Upper lobe of right lung (tissue), 1 donor: ENCODE measurements around the gene PTF1A. TPM values are rescaled to one million over a fixed set of nuclear protein-coding genes. Genes with fewer than 3 reads are reported as not detected.

Experiments used
- ATAC-seq: fragments of 200-7000 bp; cut with Tn5 transposase; one replicate; pipeline ENCODE4 v1.9.1; 2020; ENCODE audit warnings: mild to moderate bottlenecking, moderate library complexity
- DNase-seq: peaks from one replicate; pipeline ENCODE4 v3.0.0-alpha.2; 2020
- H3K27ac ChIP-seq: fragments of 200-600 bp; one replicate; pipeline ENCODE4 v1.8.0; 2022
- H3K27me3 ChIP-seq: fragments of 200-600 bp; one replicate; pipeline ENCODE4 v1.8.0; 2022; ENCODE audit warnings: mild to moderate bottlenecking
- H3K36me3 ChIP-seq: fragments of 200-600 bp; one replicate; pipeline ENCODE4 v1.8.0; 2022
- H3K4me1 ChIP-seq: fragments of 200-600 bp; one replicate; pipeline ENCODE4 v1.8.0; 2022
- H3K4me3 ChIP-seq: fragments of 200-600 bp; one replicate; pipeline ENCODE4 v1.8.0; 2022; ENCODE audit warnings: mild to moderate bottlenecking
- H3K9me3 ChIP-seq: fragments of 200-600 bp; one replicate; pipeline ENCODE4 v1.8.0; 2022
- intact Hi-C: fragments of 100-400 bp; cut with DNase I; formaldehyde crosslinking; loops from one replicate; pipeline ENCODE4 v1.11.0; 2022
- total RNA-seq: library from RNA; stranded (reverse); fragmentation: NEBNext Ultra II Directional; extraction: Animal tissue kit (Norgen Biotek cat#: 25700); gene quantifications from one replicate; pipeline ENCODE4 v1.2.1, GENCODE V29; 2021
- TF ChIP-seq, protein P1 (sequence below): fragments of 200-600 bp; IDR thresholded peaks from one replicate; pipeline ENCODE4 v1.8.0; 2022; ENCODE audit warnings: antibody characterized with exemption
- donor health status: DM: no; HTN: yes; CAD: no; lungs with severe emphysema.

The PTF1A gene
- total RNA-seq, 1 donor from 2014 or later, result not detected

DNA sequence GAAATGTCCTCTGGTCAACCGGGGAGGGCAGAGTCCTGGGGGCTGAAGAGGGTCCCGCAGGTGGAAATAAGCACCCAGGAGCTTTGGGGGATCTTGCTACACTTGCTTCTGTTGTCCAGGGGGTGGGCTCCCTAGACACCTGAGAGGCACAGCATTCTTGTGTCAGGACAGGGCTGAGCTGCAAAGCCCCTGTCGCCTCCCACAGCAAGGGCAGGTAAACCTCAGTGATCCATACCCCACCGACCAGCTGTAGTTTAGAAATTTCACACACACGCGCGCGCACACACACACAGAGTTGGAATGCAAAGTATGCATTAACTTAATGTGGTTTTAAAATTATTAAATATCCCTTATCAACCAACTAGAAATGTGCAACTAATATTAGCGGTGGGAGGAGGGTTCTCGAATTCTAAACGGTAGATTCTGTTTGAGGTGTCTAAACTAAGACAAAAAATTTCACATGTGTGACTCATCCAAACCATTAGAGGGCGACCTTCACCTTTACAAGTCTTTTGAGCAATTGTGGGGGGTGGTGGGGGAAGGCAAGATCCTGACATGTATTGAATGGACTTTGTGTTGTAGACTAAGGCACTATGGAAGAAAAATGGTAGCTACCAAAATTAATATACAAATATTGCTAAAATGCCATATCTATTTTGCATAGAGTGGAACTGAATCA is 34.3 kb upstream of the PTF1A start:
- Histone ChIP-seq H3K36me3 (no peaks in the 10 kb centered on the region), H3K9me3 (no peaks in the 10 kb centered on the region), H3K27me3 (peaks cover 15% of the 10 kb centered on the region), H3K27ac (no peak overlapping the region), H3K4me1 (no peaks in the 10 kb centered on the region), H3K4me3 (no peak overlapping the region)
- TF ChIP-seq, protein P1, sequence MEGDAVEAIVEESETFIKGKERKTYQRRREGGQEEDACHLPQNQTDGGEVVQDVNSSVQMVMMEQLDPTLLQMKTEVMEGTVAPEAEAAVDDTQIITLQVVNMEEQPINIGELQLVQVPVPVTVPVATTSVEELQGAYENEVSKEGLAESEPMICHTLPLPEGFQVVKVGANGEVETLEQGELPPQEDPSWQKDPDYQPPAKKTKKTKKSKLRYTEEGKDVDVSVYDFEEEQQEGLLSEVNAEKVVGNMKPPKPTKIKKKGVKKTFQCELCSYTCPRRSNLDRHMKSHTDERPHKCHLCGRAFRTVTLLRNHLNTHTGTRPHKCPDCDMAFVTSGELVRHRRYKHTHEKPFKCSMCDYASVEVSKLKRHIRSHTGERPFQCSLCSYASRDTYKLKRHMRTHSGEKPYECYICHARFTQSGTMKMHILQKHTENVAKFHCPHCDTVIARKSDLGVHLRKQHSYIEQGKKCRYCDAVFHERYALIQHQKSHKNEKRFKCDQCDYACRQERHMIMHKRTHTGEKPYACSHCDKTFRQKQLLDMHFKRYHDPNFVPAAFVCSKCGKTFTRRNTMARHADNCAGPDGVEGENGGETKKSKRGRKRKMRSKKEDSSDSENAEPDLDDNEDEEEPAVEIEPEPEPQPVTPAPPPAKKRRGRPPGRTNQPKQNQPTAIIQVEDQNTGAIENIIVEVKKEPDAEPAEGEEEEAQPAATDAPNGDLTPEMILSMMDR, result no peak
- intact Hi-C loops, result no loop called here
- peak; percentile 51 for ATAC-seq
- DNase-seq, result no peak

GRCh38 chr10:23158370-23158769 is 33.7 kb upstream of the PTF1A start:
- DNase-seq, result no peak
- TF ChIP-seq, protein P1, result peak; percentile 82
- H3K4me3 ChIP-seq, result no peak overlapping the region

GRCh38 chr10:23171232-23171876 is 20.8 kb upstream of the PTF1A start:
- Histone ChIP-seq H3K4me3 (no peak overlapping the region), H3K27me3 (peaks cover 68% of the 10 kb centered on the region), H3K36me3 (no peaks in the 10 kb centered on the region), H3K9me3 (no peaks in the 10 kb centered on the region), H3K27ac (no peak overlapping the region), H3K4me1 (no peaks in the 10 kb centered on the region)
- intact Hi-C loops, result no loop called here
- ATAC-seq (peak; percentile 56), DNase-seq (no peak)
- TF ChIP-seq, protein P1, result no peak

More at GRCh38 chr10:23158370-23158769, 33.7 kb upstream of the PTF1A start:
- no peaks in the 10 kb centered on the region for H3K36me3 ChIP-seq
- H3K27me3 ChIP-seq, result peaks cover 15% of the 10 kb centered on the region
- H3K9me3 ChIP-seq, result no peaks in the 10 kb centered on the region
- ATAC-seq, result peak; percentile 84
- intact Hi-C loops, result no loop called here
- H3K4me1 ChIP-seq, result no peaks in the 10 kb centered on the region
- no peak overlapping the region for H3K27ac ChIP-seq

DNA sequence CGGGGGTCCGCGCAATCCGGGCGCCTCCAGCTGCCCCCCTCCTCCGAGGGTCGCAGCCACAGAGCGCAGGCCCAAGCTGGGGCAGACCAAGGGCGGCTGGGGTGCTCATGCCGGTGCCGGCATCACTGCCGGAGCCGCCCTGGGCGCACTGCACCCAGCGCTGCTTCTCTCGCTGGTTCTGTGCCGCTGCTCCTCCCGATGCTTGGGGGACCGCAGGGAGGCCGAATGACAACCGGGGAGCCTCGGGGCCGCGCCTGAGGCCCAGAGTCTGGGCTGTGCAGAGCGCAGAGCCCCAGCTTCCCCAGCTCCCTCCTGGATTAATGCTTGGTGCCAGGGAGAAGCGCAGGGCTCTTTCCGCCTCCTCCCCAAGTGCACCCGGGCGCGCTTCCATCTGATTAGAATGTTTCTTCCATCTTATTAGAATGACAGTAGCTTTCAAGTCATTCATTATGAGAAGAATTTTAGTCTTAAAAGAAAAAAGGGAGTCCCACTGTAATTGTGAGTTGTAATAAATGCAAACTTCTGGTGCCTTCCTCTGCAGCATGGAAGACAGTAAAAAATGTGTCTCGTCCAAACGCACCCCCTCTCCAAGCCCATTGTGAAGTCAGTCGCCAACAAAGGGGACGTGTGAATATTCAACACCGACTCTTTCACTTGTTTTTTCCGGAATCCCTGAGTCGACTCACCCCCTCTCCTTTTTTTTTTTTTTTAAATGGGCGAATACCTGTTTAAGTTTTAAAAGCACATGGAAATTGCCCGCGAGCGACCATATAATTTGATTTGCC is 19.5 kb upstream of the PTF1A start:
- DNase-seq (no peak), ATAC-seq (no peak)
- Histone ChIP-seq H3K4me3 (no peak overlapping the region), H3K9me3 (no peaks in the 10 kb centered on the region), H3K36me3 (no peaks in the 10 kb centered on the region), H3K4me1 (no peaks in the 10 kb centered on the region), H3K27ac (no peak overlapping the region), H3K27me3 (peaks cover 78% of the 10 kb centered on the region)
- intact Hi-C loops, result no loop called here
- TF ChIP-seq, protein P1, result no peak

DNA sequence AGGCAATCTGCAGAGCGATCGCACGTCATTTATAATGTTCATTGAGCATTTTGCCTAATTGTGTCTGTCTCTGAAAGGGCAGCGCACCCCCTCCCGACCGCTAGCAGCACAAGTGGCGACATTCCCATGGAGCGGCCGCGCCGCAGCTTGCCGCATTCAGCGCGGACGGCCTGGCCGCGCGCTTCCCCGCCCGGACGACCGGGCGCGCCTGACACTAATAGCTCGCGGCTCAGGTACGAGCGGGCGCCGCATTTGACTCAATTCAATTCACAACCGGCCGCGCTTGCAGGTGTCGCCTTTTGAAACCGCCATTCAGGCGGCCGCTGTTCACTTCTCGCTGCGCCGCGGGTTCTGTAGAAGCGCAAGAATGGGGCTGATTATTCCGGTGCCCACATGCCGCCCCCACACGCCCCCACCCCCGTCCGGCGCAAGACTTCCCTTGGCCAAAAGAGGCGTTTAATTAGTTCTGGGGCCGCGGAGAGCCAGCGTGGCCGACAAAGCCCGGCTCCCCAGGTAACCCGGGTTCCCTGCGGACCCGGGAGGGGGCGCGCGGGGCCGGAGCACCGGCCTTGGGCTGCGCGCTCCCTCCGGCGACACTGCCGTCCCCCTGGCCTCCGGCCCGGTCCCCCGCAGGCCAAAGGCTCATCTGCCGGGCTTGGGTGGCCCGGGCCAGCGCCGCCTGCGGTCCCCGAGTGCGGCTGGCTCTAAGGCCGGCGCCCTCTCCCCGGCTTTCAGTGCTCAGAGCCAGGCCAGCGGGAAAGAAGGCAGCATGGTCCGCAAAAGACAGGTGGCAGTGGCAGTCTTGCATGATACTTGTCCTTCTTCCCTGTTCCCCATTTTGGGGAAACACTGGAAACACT is 18.7 kb upstream of the PTF1A start:
- no peak overlapping the region for H3K4me3 ChIP-seq
- ATAC-seq (no peak), DNase-seq (no peak)

More for the DNA sequence above, 18.7 kb upstream of the PTF1A start:
- no peaks in the 10 kb centered on the region for H3K36me3 ChIP-seq
- peaks cover 82% of the 10 kb centered on the region for H3K27me3 ChIP-seq
- no peaks in the 10 kb centered on the region for H3K4me1 ChIP-seq
- no peaks in the 10 kb centered on the region for H3K9me3 ChIP-seq
- TF ChIP-seq, protein P1, result no peak
- intact Hi-C loops, result no loop called here
- H3K27ac ChIP-seq, result no peak overlapping the region
